B cell (primary cell): ENCODE results near the gene LPO.

Source experiments
- CTCF ChIP-seq: fragments of 200-600 bp; IDR thresholded peaks from one replicate; pipeline ENCODE4 v1.8.0; 2022; ENCODE audit warnings: antibody characterized with exemption, mild to moderate bottlenecking
- EZH2 ChIP-seq: IDR thresholded peaks from 2 replicates; pipeline ENCODE4 v1.6.1; 2012; ENCODE audit warnings: borderline replicate concordance, low read depth, mild to moderate bottlenecking, moderate library complexity, low read length; ENCODE audit not compliant: insufficient read depth, poor library complexity, severe bottlenecking

- TF ChIP-seq CTCF = no peak
- TF ChIP-seq EZH2 = no peak
Observed at GRCh38 chr17:58284613-58285421, 46.4 kb downstream of the LPO start.
